ENCODE measurements around the gene ZSWIM1. TPM values are rescaled to one million over a fixed set of nuclear protein-coding genes. Genes with fewer than 3 reads are reported as not detected.

ZSWIM1 gene
- total RNA-seq, 1 donor from 2014 or later: 15.1 TPM

DNA sequence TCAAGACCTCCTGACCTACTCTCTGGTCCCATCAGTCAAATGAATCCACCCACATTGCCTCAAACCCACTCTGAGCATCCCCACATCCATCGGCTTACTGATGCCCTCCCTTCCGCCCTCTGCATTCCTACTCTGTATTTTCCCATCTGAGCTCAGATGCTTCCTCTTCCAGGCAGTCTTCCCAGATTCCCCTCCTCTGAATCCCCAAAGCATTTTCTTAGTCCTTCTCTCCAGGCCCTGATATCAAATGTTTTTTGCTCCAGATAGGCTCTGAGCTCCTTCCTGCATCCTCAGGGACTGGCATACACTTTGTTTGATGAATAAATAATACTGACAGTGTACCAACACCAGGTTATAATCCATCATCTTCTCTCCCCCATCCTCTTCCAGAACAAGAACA is 27.1 kb downstream of the ZSWIM1 start:
- TF ChIP-seq, protein P1, sequence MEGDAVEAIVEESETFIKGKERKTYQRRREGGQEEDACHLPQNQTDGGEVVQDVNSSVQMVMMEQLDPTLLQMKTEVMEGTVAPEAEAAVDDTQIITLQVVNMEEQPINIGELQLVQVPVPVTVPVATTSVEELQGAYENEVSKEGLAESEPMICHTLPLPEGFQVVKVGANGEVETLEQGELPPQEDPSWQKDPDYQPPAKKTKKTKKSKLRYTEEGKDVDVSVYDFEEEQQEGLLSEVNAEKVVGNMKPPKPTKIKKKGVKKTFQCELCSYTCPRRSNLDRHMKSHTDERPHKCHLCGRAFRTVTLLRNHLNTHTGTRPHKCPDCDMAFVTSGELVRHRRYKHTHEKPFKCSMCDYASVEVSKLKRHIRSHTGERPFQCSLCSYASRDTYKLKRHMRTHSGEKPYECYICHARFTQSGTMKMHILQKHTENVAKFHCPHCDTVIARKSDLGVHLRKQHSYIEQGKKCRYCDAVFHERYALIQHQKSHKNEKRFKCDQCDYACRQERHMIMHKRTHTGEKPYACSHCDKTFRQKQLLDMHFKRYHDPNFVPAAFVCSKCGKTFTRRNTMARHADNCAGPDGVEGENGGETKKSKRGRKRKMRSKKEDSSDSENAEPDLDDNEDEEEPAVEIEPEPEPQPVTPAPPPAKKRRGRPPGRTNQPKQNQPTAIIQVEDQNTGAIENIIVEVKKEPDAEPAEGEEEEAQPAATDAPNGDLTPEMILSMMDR (IDR thresholded peaks at IDR 0.05): no peak
- H3K9me3 Mint-ChIP-seq: no peaks in the 10 kb centered on the region
- CTCF ChIA-PET: no interaction called here
- POLR2A ChIA-PET: no interaction called here
- peaks cover under 1% of the 10 kb centered on the region for H3K27me3 Mint-ChIP-seq
- DNase-seq: no peak
- H3K27ac Mint-ChIP-seq: no peak overlapping the region
- no peaks in the 10 kb centered on the region for H3K36me3 Mint-ChIP-seq (ENCODE audit: low read depth)
- ATAC-seq (ENCODE audit: low read depth): no peak
- H3K4me1 Mint-ChIP-seq: peaks cover 26% of the 10 kb centered on the region
- H3K4me3 Mint-ChIP-seq: no peak overlapping the region
- intact Hi-C loops (cut with micrococcal nuclease): no loop called here

DNA sequence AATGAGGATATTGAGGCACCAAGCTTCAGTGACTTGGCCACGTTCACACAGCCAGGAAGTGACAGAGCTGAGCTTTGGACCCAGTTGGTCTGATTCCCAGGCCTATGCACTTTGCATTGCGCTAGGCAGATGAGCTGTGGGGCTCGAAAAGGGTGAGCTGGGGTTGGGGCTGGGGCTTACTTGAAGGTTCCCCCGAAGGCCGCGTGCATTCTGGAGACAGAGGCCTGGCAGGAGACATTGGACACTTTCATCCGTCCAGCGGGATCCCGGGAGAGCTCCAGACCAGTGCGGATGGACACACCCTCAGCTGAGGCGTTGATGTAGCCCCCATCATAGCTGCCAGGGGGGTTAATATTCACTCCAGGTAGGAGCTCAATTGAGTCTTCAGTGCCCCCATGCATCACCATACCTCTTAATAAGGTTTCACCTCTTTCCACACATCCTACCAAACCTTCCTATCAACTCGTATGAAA is 28.3 kb downstream of the ZSWIM1 start:
- H3K9me3 Mint-ChIP-seq: no peaks in the 10 kb centered on the region
- ChIA-PET CTCF (interaction anchor here (1.0 kb wide), 1 partner anchor 19 kb away, joined by 4 read pairs; no protein-coding TSS in a partner anchor), POLR2A (interaction anchor here (0.9 to 3.7 kb wide), 5 partner anchors 16 to 62 kb away, joined by 3 to 68 read pairs (median 9); partner anchors contain the start of genes CTSA, NEURL2, PCIF1 and ZNF335)
- no peak overlapping the region for H3K27ac Mint-ChIP-seq
- TF ChIP-seq, protein P1 (IDR thresholded peaks at IDR 0.05): no peak
- H3K27me3 Mint-ChIP-seq: peaks cover 3% of the 10 kb centered on the region
- DNase-seq (no peak), ATAC-seq (ENCODE audit: low read depth) (no peak)
- peaks cover 28% of the 10 kb centered on the region for H3K4me1 Mint-ChIP-seq
- no peaks in the 10 kb centered on the region for H3K36me3 Mint-ChIP-seq (ENCODE audit: low read depth)
- intact Hi-C loops (cut with micrococcal nuclease): no loop called here
- H3K4me3 Mint-ChIP-seq: no peak overlapping the region

DNA sequence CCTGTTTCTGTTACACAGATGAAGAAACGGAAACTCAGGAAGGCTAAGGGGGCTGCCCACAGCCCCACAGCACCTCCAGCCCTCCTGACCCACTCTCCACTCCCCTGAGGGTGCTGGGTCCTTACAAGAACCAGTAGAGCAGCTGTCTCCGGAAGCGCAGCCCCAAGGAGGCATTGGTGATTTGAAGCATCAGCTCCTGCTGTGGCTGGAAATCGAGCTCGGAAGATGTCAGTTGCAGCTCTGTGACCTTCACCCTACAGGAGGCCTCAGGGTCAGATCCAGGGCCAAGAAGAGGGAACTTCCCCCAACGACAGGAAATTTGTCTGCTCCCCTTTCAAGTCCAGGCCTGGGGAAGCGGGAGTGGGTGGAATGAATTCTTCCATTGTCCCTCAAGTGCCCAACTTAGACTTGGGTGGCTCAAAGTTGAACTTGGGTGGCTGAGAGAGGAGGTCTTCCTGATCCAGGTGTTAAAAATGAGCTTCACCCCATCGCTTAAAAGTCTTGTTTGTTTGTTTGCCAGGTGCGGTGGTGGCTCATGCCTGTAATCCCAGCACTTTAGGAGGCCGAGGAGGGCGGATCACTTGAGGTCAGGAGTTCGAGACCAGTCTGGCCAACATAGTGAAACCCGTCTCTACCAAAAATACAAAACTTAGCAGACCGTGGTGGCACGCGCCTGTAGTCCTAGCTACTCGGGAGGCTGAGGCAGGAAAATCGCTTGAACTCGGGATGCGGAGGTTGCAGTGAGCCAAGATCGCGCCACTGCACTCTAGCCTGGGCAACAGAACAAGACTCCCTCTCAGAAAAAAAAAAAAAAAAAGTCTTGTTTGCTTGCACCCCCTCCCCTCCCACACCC is 29.0 kb downstream of the ZSWIM1 start:
- peak overlapping the region; percentile 90 for H3K4me3 Mint-ChIP-seq
- TF ChIP-seq, protein P1 (IDR thresholded peaks at IDR 0.05): no peak
- H3K27ac Mint-ChIP-seq: peak overlapping the region; percentile 83
- no peak for DNase-seq
- H3K36me3 Mint-ChIP-seq (ENCODE audit: low read depth): no peaks in the 10 kb centered on the region
- intact Hi-C loops (cut with micrococcal nuclease): loop anchor here (1.0 to 2.0 kb wide), 3 partner anchors 19 to 497 kb away; partner anchors contain the start of genes CTSA, ELMO2 and NEURL2
- ChIA-PET POLR2A (interaction anchor here (0.6 to 3.7 kb wide), 8 partner anchors 16 to 940 kb away, joined by 3 to 68 read pairs (median 8); partner anchors contain the start of genes ACOT8, CTSA, NEURL2 and PCIF1), CTCF (interaction anchor here (1.0 kb wide), 1 partner anchor 20 kb away, joined by 4 read pairs; no protein-coding TSS in a partner anchor)
- no peaks in the 10 kb centered on the region for H3K9me3 Mint-ChIP-seq
- ATAC-seq (ENCODE audit: low read depth): no peak
- H3K27me3 Mint-ChIP-seq: peaks cover 6% of the 10 kb centered on the region
- H3K4me1 Mint-ChIP-seq: peaks cover 31% of the 10 kb centered on the region

DNA sequence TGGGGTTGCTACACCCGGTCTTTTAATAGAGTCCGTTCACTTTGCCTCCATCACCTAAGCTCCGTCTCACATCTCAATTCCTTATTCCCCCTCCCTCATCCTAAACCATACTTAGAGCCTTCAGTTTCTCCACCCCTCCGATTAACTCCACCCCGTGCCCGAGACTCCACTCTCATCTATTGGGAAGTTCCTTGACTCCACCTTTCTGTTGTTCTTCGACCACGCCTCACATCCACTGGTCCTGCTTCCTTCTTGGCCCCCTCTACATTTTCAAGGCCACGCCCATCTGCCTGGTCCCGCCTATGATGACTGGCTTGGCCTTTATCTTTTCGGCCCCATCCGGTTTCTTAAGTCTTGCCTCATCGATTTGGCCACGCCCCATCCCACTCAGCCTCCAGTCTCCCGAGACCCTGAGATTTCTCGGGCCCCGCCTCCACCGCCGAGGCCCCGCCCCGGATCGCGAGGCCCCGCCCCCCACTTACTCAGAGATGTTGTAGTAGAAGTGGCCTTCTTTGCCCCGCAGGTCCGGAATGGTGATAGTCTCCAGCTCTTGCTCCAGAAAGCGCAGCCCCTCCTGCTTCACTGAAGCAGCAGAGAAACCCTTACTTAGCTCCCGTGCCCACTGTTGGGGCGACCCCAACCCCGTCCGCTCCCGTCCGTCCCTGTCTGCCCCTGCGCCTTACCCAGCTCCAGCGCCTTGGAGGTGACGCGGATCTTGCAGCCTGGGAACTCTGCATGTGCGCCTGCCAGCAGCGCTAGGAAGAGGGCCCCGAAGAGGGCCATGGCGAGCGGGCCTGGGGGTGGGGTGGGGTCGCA is 29.9 kb downstream of the ZSWIM1 start:
- peak overlapping the region; percentile 90 for H3K4me3 Mint-ChIP-seq
- H3K27ac Mint-ChIP-seq: peak overlapping the region; percentile 83
- peaks cover 31% of the 10 kb centered on the region for H3K4me1 Mint-ChIP-seq
- TF ChIP-seq, protein P1 (IDR thresholded peaks at IDR 0.05): no peak
- ATAC-seq (ENCODE audit: low read depth) (peak; percentile 92), DNase-seq (peak; percentile 97)
- ChIA-PET POLR2A (interaction anchor here (0.6 to 3.7 kb wide), 10 partner anchors 9 to 941 kb away, joined by 3 to 68 read pairs (median 6); partner anchors contain the start of genes ACOT8, CTSA, NEURL2 and PCIF1), CTCF (interaction anchor here (1.0 kb wide), 1 partner anchor 20 kb away, joined by 3 read pairs; the partner anchor contains the start of genes CTSA and NEURL2)
- H3K27me3 Mint-ChIP-seq: peaks cover 6% of the 10 kb centered on the region
- H3K36me3 Mint-ChIP-seq (ENCODE audit: low read depth): no peaks in the 10 kb centered on the region
- intact Hi-C loops (cut with micrococcal nuclease): loop anchor here (1.0 to 2.0 kb wide), 7 partner anchors 20 to 496 kb away; partner anchors contain the start of genes ACOT8, CTSA, ELMO2 and NEURL2
- H3K9me3 Mint-ChIP-seq: no peaks in the 10 kb centered on the region
